Right lobe of liver (tissue), 4 donors: ENCODE data around the gene AMZ1.

Experiments used
- POLR2A ChIP-seq: fragments of 450-650 bp; IDR thresholded peaks from one replicate; pipeline ENCODE4 v1.6.1; 2017; ENCODE audit warnings: antibody characterized with exemption, mild to moderate bottlenecking
- TF ChIP-seq, protein P1 (sequence below), 4 donors: fragments of 200-600 bp in 3 of 4; fragments of 450-650 bp in 1 of 4; IDR thresholded peaks; one replicate each; pipeline versions ENCODE4 v1.5.1 to v1.8.0; 2016 to 2022; ENCODE audit warnings: antibody characterized with exemption in 4 of 4, mild to moderate bottlenecking in 2 of 4
- donor health status: DM: no; HTN: no; CAD: no.
- donor health status: DM: no; HTN: no; CAD: no.
- donor health status: DM: no; HTN: yes; CAD: no.

GRCh38 chr7:2689951-2690705, 2.1 kb downstream of the AMZ1 start:
- TF ChIP-seq, protein P1, sequence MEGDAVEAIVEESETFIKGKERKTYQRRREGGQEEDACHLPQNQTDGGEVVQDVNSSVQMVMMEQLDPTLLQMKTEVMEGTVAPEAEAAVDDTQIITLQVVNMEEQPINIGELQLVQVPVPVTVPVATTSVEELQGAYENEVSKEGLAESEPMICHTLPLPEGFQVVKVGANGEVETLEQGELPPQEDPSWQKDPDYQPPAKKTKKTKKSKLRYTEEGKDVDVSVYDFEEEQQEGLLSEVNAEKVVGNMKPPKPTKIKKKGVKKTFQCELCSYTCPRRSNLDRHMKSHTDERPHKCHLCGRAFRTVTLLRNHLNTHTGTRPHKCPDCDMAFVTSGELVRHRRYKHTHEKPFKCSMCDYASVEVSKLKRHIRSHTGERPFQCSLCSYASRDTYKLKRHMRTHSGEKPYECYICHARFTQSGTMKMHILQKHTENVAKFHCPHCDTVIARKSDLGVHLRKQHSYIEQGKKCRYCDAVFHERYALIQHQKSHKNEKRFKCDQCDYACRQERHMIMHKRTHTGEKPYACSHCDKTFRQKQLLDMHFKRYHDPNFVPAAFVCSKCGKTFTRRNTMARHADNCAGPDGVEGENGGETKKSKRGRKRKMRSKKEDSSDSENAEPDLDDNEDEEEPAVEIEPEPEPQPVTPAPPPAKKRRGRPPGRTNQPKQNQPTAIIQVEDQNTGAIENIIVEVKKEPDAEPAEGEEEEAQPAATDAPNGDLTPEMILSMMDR (IDR thresholded peaks at IDR 0.05): no peak
- TF ChIP-seq POLR2A: no peak
